Measurements from ENCODE around the gene CPLANE1.

DNA sequence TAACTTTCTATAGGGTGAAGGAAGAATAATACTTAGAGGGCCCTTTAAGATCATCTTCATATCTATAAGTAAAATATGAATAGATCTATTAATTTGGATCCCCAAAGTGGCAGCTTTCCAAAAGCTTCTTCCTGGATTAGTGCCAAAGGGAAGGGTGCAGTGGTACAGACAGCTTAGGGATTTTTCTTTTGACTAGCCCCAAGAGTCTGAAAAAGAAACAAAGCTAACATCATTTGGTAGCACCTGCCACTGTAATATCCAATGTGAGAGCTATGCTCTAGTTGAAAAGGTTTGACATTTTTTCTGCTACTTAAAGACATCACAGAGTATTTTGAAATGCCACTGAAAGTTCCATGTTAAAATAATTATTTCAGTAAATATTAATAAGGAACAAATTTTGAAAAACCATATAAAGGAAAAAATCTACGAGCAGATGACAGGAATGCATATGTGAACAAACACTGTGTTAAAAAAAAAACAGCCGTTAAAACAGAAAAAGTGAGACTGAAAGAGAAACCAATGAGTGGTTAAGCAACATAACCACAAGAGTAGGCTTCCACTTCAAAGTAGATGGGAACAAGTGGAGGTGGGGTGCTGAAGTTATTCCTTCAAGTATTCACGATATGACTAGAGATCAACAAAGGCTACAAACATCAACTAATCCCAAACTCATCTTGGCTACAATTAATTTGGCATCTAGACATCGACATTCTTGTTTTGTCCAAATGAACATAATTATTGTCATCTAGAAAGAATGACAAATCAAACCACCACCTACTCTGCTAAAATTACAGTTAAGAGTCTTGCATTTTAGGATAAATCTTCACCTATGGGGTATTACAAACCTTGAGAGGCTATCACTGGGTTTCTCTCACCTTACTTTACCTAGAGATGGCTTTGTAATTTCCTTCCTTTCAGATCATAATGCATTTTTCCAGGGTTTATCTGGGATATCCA is 137.5 kb downstream of the CPLANE1 start:
- no peak for TF ChIP-seq POLR2A (IDR thresholded peaks at IDR 0.05)
- TF ChIP-seq, protein P1, sequence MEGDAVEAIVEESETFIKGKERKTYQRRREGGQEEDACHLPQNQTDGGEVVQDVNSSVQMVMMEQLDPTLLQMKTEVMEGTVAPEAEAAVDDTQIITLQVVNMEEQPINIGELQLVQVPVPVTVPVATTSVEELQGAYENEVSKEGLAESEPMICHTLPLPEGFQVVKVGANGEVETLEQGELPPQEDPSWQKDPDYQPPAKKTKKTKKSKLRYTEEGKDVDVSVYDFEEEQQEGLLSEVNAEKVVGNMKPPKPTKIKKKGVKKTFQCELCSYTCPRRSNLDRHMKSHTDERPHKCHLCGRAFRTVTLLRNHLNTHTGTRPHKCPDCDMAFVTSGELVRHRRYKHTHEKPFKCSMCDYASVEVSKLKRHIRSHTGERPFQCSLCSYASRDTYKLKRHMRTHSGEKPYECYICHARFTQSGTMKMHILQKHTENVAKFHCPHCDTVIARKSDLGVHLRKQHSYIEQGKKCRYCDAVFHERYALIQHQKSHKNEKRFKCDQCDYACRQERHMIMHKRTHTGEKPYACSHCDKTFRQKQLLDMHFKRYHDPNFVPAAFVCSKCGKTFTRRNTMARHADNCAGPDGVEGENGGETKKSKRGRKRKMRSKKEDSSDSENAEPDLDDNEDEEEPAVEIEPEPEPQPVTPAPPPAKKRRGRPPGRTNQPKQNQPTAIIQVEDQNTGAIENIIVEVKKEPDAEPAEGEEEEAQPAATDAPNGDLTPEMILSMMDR (IDR thresholded peaks at IDR 0.05): no peak
